Chondrocyte (in vitro differentiated cells): ENCODE data around the gene THSD7B. TPM values are rescaled to one million over a fixed set of nuclear protein-coding genes. Genes with fewer than 3 reads are reported as not detected.

Experiments used
- DNase-seq: peaks from one replicate; pipeline ENCODE4 v3.0.0; 2021; ENCODE audit warnings: mixed read lengths, low spot score
- H3K27ac Mint-ChIP-seq: one replicate; pipeline ENCODE4 v1.8.0; 2021; ENCODE audit warnings: mild to moderate bottlenecking, moderate library complexity, mixed read lengths; ENCODE audit not compliant: unreplicated experiment
- H3K27me3 Mint-ChIP-seq: 2 replicates; pipeline ENCODE4 v1.8.0; 2021; ENCODE audit warnings: low read depth, mixed read lengths
- H3K36me3 Mint-ChIP-seq: 2 replicates; pipeline ENCODE4 v1.8.0; 2021; ENCODE audit warnings: low read depth, mixed read lengths
- H3K4me1 Mint-ChIP-seq: 2 replicates; pipeline ENCODE4 v1.8.0; 2021; ENCODE audit warnings: low read depth, mild to moderate bottlenecking, mixed read lengths
- H3K4me3 Mint-ChIP-seq: one replicate; pipeline ENCODE4 v1.8.0; 2021; ENCODE audit warnings: mild to moderate bottlenecking, moderate library complexity, mixed read lengths; ENCODE audit not compliant: unreplicated experiment
- H3K9me3 Mint-ChIP-seq: 2 replicates; pipeline ENCODE4 v1.8.0; 2021; ENCODE audit warnings: low read depth, mixed read lengths
- CTCF ChIP-seq: fragments of 200-600 bp; sonication (generic); IDR thresholded peaks from 2 replicates; pipeline ENCODE4 v1.5.0; 2021; ENCODE audit warnings: antibody characterized with exemption, mild to moderate bottlenecking, moderate library complexity
- total RNA-seq: library from RNA; stranded (reverse); gene quantifications from 3 replicates; pipeline ENCODE4 v1.2.1, GENCODE V29; 2021

THSD7B gene
- total RNA-seq, 1 donor from 2014 or later = not detected

DNA sequence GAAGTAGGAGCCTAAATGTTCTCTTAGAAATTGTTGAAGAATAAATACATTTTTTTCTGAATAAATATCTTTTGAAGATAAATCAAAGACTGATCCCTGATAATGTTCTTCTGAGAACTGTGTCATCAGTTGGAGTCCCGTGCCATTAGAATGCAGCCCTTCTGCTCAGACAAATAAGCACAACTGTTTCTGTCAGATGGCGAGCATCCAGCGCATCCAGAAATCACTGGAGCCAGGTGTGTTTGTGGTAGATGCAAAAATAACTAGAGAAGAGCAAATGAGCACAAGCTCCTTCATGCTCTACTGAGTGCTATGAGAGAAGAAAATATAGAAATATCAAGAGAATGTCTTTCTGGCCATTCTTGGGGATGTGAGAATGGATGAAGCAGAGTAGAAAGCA, 573.7 kb downstream of the THSD7B start:
- H3K27ac Mint-ChIP-seq = no peak overlapping the region
- no peak for DNase-seq
- H3K4me1 Mint-ChIP-seq = no peaks in the 10 kb centered on the region
- no peak for TF ChIP-seq CTCF
- H3K27me3 Mint-ChIP-seq = peaks cover 2% of the 10 kb centered on the region
- no peaks in the 10 kb centered on the region for H3K9me3 Mint-ChIP-seq
- H3K4me3 Mint-ChIP-seq = no peak overlapping the region
- H3K36me3 Mint-ChIP-seq = no peaks in the 10 kb centered on the region

GRCh38 chr2:137345994-137346393, 580.6 kb downstream of the THSD7B start:
- no peak for DNase-seq
- no peaks in the 10 kb centered on the region for H3K9me3 Mint-ChIP-seq
- H3K4me1 Mint-ChIP-seq = no peaks in the 10 kb centered on the region
- TF ChIP-seq CTCF = no peak
- peaks cover 5% of the 10 kb centered on the region for H3K27me3 Mint-ChIP-seq
- no peak overlapping the region for H3K4me3 Mint-ChIP-seq
- H3K27ac Mint-ChIP-seq = no peak overlapping the region
- no peaks in the 10 kb centered on the region for H3K36me3 Mint-ChIP-seq

GRCh38 chr2:137348301-137348700, 583.0 kb downstream of the THSD7B start:
- DNase-seq = no peak
- Mint-ChIP-seq H3K9me3 (peaks cover 2% of the 10 kb centered on the region), H3K27me3 (peaks cover 4% of the 10 kb centered on the region), H3K4me1 (no peaks in the 10 kb centered on the region), H3K36me3 (no peaks in the 10 kb centered on the region), H3K4me3 (no peak overlapping the region), H3K27ac (no peak overlapping the region)
- TF ChIP-seq CTCF = no peak

DNA sequence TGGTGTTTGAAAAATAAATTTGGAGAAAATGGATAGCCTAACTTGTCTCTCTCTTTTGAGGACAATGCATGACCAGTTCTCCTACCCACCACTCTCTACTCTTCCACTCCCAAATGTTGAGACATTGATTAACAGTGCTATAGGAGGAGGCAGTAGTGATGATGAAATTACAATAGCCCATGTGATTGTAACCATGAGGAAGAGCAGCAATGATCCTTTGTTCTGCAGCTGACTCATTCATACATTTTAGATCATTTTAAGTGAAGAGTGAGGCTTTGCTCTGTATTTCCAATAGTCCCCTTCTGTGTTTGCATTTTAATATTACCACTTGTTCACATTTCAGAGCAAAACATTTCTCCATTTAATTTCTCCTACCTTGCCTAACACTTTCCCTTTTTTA, 592.3 kb downstream of the THSD7B start:
- H3K4me1 Mint-ChIP-seq = no peaks in the 10 kb centered on the region
- no peaks in the 10 kb centered on the region for H3K27me3 Mint-ChIP-seq
- DNase-seq = no peak
- TF ChIP-seq CTCF = no peak
- H3K4me3 Mint-ChIP-seq = no peak overlapping the region
- H3K9me3 Mint-ChIP-seq = peaks cover 27% of the 10 kb centered on the region
- no peak overlapping the region for H3K27ac Mint-ChIP-seq
- H3K36me3 Mint-ChIP-seq = peaks cover 2% of the 10 kb centered on the region

DNA sequence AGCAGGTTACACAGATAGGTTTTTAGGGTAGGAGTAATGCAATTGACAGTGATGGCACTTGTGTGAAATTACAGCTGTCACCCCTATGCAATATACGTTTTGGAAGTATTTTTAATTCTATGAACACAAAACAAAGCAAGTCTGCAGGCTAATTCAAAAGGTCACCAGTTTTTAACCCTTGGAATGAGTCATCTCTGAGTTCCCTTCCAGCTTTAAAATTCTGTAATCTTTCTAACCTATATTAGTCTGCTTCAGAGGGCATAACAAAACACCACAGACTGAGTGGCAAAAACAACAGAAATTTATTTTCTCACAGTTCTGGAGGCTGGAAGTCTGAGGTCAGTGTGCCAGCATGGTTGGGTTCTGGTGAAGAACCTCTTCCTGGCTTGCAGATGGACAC, 602.0 kb downstream of the THSD7B start:
- H3K9me3 Mint-ChIP-seq = peaks cover 35% of the 10 kb centered on the region
- no peak for TF ChIP-seq CTCF
- no peaks in the 10 kb centered on the region for H3K27me3 Mint-ChIP-seq
- H3K4me1 Mint-ChIP-seq = no peaks in the 10 kb centered on the region
- no peaks in the 10 kb centered on the region for H3K36me3 Mint-ChIP-seq
- H3K4me3 Mint-ChIP-seq = no peak overlapping the region
- no peak overlapping the region for H3K27ac Mint-ChIP-seq
- DNase-seq = no peak
